Fibroblast of mammary gland (primary cell): Measurements from ENCODE around the gene DAPK1.
A peak's percentile ranks its signal among the peaks of the same experiment; 100 is the strongest.

Experiments
- DNase-seq: peaks from one replicate; pipeline ENCODE4 v3.0.0-alpha.2; 2010; ENCODE audit warnings: low read depth
- H3K4me3 ChIP-seq: 2 replicates; pipeline ENCODE4 v1.5.1; 2011; ENCODE audit warnings: low read depth, mild to moderate bottlenecking, low read length, moderate library complexity; ENCODE audit not compliant: control insufficient read depth
- CTCF ChIP-seq: conservative IDR thresholded peaks from 2 replicates; pipeline ENCODE4 v1.5.1; 2011; ENCODE audit warnings: low read depth, low read length, inconsistent platforms; ENCODE audit not compliant: control insufficient read depth, insufficient read depth

DAPK1 gene

DNA sequence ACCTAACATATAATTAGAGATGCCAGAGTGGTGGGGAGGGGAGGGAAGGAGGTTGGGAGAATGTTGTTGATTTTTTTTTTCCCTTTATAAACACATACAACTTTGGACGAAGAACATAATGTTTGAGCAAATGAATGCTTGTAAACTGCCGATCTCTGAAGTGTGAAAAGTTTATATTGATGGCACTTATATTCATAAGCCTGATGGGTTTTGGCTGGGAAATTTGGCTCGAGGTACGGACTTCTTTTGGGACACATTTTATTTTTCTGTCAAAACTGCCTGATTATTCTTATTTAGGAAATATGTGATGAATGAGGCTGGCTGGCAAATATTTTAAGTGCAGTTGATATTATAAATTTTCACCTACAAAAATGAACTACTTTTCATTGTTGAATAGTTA, 9.9 kb downstream of the DAPK1 start:
- TF ChIP-seq CTCF, result no peak
- DNase-seq, result no peak
- no peak overlapping the region for H3K4me3 ChIP-seq

DNA sequence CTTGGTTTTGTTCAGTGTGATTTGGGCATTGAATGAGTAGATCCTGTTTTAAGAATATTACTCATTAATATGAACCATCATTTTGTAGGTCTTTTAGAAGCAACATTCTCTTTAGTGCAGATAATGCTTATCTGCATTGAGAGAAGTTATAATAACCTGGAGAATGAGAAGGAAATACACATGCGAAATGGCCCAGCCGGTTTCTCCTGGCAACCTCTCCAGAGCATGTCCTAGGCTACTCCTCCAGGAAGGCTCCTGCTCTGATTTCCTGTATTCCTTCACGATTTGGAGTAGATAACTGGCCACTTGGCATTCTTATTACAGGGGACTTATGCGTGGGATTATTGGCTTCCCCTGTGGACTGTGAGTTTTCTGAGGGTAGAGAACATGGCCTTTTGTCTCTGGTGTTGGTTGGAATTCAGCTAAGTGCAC, 12.6 kb downstream of the DAPK1 start:
- TF ChIP-seq CTCF, result no peak
- no peak for DNase-seq
- H3K4me3 ChIP-seq, result no peak overlapping the region

- TF ChIP-seq CTCF, result no peak
- DNase-seq, result no peak
- H3K4me3 ChIP-seq, result no peak overlapping the region
Observed at GRCh38 chr9:87512311-87512710, 14.6 kb downstream of the DAPK1 start.

GRCh38 chr9:87513161-87513560, 15.5 kb downstream of the DAPK1 start:
- DNase-seq, result peak; percentile 10
- no peak for TF ChIP-seq CTCF
- no peak overlapping the region for H3K4me3 ChIP-seq

GRCh38 chr9:87513880-87514535, 16.3 kb downstream of the DAPK1 start:
- no peak for TF ChIP-seq CTCF
- H3K4me3 ChIP-seq, result no peak overlapping the region
- no peak for DNase-seq

DNA sequence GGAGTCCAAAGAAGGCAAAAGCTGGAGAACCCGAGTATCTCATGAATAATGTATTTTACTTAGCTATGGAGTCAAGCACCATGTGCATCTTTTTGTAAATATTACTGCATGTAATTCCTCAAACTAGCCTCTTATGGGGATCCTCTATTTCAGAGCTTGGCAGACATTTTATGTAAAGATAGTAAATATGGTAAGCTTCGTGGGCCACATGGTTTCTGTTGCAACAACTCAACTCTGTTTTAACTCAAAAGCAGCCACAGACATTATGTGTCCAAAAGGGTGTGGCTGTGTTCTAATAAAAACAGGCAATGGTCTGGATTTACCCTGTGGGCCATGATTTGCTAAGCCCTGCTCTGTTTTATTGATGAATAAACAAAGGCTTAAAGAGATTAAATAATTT, 17.3 kb downstream of the DAPK1 start:
- no peak overlapping the region for H3K4me3 ChIP-seq
- peak; percentile 43 for DNase-seq
- no peak for TF ChIP-seq CTCF
